PC-9 (cell line): ENCODE results near the gene CD63. TPM values are rescaled to one million over a fixed set of nuclear protein-coding genes. Genes with fewer than 3 reads are reported as not detected.

Source experiments
- BruUV-seq: library from RNA; stranded (reverse); fragments of 400-500 nt; replicated peaks from 2 replicates; lab custom pipeline; 2021; lab: Mats Ljungman, UMichigan
- CTCF ChIA-PET: fragments of 300-600 bp; sonication (Branson Sonifier 250); formaldehyde crosslinking; loops from one replicate; lab custom pipeline; 2022; ENCODE audit warnings: antibody characterized with exemption; lab: Charles Lee
- POLR2A ChIA-PET: fragments of 300-600 bp; sonication (Branson Sonifier 250); formaldehyde crosslinking; loops from one replicate; lab custom pipeline; 2022; ENCODE audit warnings: antibody characterized with exemption; ENCODE audit not compliant: unreplicated experiment; lab: Charles Lee
- DNase-seq, 2 experiments: peaks; one replicate each; pipeline versions ENCODE4 v3.0.0 to v3.0.0-alpha.2; 2015 to 2022; ENCODE audit warnings: mixed read lengths in 1 of 2
- H2AFZ ChIP-seq: fragments of 200-600 bp; sonication (generic); 2 replicates; pipeline ENCODE4 v1.8.1; 2017; ENCODE audit warnings: antibody characterized with exemption
- H3F3A ChIP-seq: fragments of 200-600 bp; sonication (generic); 2 replicates; pipeline ENCODE4 v1.8.1; 2017; ENCODE audit warnings: antibody characterized with exemption, mild to moderate bottlenecking, low read depth; ENCODE audit not compliant: insufficient read depth
- H3K27ac ChIP-seq: fragments of 200-600 bp; sonication (generic); 2 replicates; pipeline ENCODE4 v1.6.1; 2016; ENCODE audit warnings: mixed run types
- H3K27me3 ChIP-seq: fragments of 200-600 bp; sonication (generic); 2 replicates; pipeline ENCODE4 v1.6.1; 2016; ENCODE audit warnings: low read depth, mixed run types; ENCODE audit not compliant: insufficient read depth
- H3K36me3 ChIP-seq: fragments of 200-600 bp; sonication (generic); 2 replicates; pipeline ENCODE4 v1.6.1; 2016; ENCODE audit warnings: low read depth, mixed run types
- H3K4me1 ChIP-seq: fragments of 200-600 bp; sonication (generic); replicated peaks from 2 replicates; pipeline ENCODE4 v1.6.1; 2016; ENCODE audit warnings: mixed run types; ENCODE audit not compliant: insufficient read depth
- H3K4me2 ChIP-seq: fragments of 200-600 bp; sonication (generic); 2 replicates; pipeline ENCODE4 v1.6.1; 2017; ENCODE audit warnings: mixed run types
- H3K4me3 ChIP-seq: fragments of 200-600 bp; sonication (generic); 2 replicates; pipeline ENCODE4 v1.6.1; 2016; ENCODE audit warnings: mixed run types
- H3K79me2 ChIP-seq: fragments of 200-600 bp; sonication (generic); 2 replicates; pipeline ENCODE4 v1.6.1; 2017; ENCODE audit warnings: low read depth, mixed run types
- H3K9me2 ChIP-seq: fragments of 200-600 bp; sonication (generic); 2 replicates; pipeline ENCODE4 v1.8.1; 2017; ENCODE audit warnings: mild to moderate bottlenecking; ENCODE audit not compliant: insufficient read depth
- H3K9me3 ChIP-seq: fragments of 200-600 bp; sonication (generic); 2 replicates; pipeline ENCODE4 v1.8.1; 2016; ENCODE audit warnings: low read depth; ENCODE audit not compliant: insufficient read depth
- H4K20me1 ChIP-seq: fragments of 200-600 bp; sonication (generic); 2 replicates; pipeline ENCODE4 v1.8.1; 2017; ENCODE audit not compliant: insufficient read depth
- EZH2 ChIP-seq: fragments of 200-600 bp; sonication (generic); IDR thresholded peaks from 2 replicates; pipeline ENCODE4 v1.8.0; 2017; ENCODE audit warnings: antibody characterized with exemption, low read depth
- intact Hi-C: fragments of 100-400 bp; cut with micrococcal nuclease; formaldehyde crosslinking; loops from one replicate; pipeline ENCODE4 v1.10.0; 2022; ENCODE audit not compliant: unreplicated experiment
- total RNA-seq: library from RNA; stranded (reverse); gene quantifications from 2 replicates; pipeline ENCODE4 v1.2.3, GENCODE V29; 2021
- TF ChIP-seq, protein P1 (sequence below): fragments of 200-600 bp; sonication (generic); conservative IDR thresholded peaks from 2 replicates; pipeline ENCODE4 v1.6.1; 2017; ENCODE audit warnings: mixed run types, antibody characterized with exemption, mild to moderate bottlenecking, moderate library complexity

Gene CD63
- total RNA-seq, 1 experiment from 2014 or later, result 434 TPM

DNA sequence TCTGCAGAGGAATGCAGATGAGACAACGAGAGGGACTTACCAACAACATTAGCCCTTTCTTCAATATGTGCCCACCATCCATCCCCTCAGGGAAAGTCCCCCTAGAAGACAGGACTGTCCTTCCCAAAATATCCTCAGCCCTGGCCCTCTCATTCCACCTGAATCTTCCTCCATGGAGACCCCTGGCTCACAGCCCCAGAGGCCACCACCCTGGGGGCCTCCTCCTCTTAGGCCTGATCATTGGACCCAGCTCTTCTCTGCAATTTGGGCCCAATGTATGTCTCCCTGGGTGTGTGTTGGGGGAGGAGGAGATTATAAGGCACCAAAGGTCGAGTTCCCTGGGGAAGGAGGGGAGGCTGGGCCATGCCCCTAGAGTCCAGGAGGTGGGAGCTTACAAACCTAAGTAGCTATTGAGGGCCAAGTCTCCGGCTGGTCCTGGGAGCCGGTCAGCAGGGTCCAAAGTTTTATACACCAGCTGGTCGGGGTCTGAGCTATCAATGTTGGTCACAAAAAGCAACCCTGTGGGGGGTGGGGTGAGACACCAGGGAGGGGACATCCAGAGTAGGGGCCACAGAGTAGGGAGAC is 29.2 kb downstream of the CD63 start:
- no peaks in the 10 kb centered on the region for H3K4me1 ChIP-seq
- H3K27me3 ChIP-seq, result peaks cover 57% of the 10 kb centered on the region
- H3F3A ChIP-seq, result no peaks in the 10 kb centered on the region
- no peak for TF ChIP-seq EZH2
- TF ChIP-seq, protein P1, sequence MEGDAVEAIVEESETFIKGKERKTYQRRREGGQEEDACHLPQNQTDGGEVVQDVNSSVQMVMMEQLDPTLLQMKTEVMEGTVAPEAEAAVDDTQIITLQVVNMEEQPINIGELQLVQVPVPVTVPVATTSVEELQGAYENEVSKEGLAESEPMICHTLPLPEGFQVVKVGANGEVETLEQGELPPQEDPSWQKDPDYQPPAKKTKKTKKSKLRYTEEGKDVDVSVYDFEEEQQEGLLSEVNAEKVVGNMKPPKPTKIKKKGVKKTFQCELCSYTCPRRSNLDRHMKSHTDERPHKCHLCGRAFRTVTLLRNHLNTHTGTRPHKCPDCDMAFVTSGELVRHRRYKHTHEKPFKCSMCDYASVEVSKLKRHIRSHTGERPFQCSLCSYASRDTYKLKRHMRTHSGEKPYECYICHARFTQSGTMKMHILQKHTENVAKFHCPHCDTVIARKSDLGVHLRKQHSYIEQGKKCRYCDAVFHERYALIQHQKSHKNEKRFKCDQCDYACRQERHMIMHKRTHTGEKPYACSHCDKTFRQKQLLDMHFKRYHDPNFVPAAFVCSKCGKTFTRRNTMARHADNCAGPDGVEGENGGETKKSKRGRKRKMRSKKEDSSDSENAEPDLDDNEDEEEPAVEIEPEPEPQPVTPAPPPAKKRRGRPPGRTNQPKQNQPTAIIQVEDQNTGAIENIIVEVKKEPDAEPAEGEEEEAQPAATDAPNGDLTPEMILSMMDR, result no peak
- BruUV-seq, result no TSS peak
- no peaks in the 10 kb centered on the region for H4K20me1 ChIP-seq
- no peak overlapping the region for H3K4me3 ChIP-seq
- no peaks in the 10 kb centered on the region for H3K79me2 ChIP-seq
- ChIA-PET CTCF (no interaction called here), POLR2A (no interaction called here)
- H3K9me2 ChIP-seq, result no peaks in the 10 kb centered on the region
- intact Hi-C loops, result no loop called here
- H3K9me3 ChIP-seq, result no peaks in the 10 kb centered on the region
- H3K4me2 ChIP-seq, result no peak overlapping the region
- H3K27ac ChIP-seq, result no peak overlapping the region
- DNase-seq, result no peak
- H2AFZ ChIP-seq, result no peak overlapping the region
- no peaks in the 10 kb centered on the region for H3K36me3 ChIP-seq

DNA sequence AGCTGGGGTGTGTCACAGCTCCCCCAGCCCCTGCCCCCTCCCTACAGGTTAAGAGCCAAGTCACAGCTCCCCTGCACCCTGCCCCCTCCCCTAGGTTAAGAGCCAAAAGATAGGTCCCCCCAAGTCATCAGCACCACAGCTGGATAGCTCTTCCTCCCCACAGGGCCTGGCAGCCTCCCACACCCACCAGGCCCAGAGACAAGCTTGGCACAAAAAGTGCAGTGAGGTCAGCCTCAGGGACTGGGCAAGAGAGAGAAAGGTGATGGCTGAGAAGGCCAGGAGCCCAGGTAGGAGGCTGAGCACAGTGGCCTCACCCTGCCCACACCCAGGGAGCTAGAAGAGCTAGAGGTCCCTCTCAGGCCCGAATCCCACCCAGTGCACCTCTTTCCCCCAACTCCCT is 29.8 kb downstream of the CD63 start:
- Histone ChIP-seq H3K36me3 (no peaks in the 10 kb centered on the region), H3K4me1 (no peaks in the 10 kb centered on the region), H3K9me2 (no peaks in the 10 kb centered on the region), H2AFZ (no peak overlapping the region), H3K27me3 (peaks cover 53% of the 10 kb centered on the region), H3K4me2 (no peak overlapping the region), H3K27ac (no peak overlapping the region), H3K4me3 (no peak overlapping the region), H4K20me1 (no peaks in the 10 kb centered on the region), H3F3A (no peaks in the 10 kb centered on the region), H3K79me2 (no peaks in the 10 kb centered on the region), H3K9me3 (no peaks in the 10 kb centered on the region)
- no TSS peak for BruUV-seq
- no peak for TF ChIP-seq EZH2
- TF ChIP-seq, protein P1, result no peak
- POLR2A ChIA-PET, result no interaction called here
- CTCF ChIA-PET, result no interaction called here
- intact Hi-C loops, result no loop called here
- DNase-seq, result no peak

- Histone ChIP-seq H3K4me1 (no peaks in the 10 kb centered on the region), H3K27ac (no peak overlapping the region), H3K9me2 (no peaks in the 10 kb centered on the region), H3K36me3 (no peaks in the 10 kb centered on the region), H4K20me1 (no peaks in the 10 kb centered on the region), H3K79me2 (no peaks in the 10 kb centered on the region), H3K9me3 (no peaks in the 10 kb centered on the region), H3K4me3 (no peak overlapping the region), H3F3A (no peaks in the 10 kb centered on the region), H3K4me2 (no peak overlapping the region), H2AFZ (no peak overlapping the region), H3K27me3 (peaks cover 47% of the 10 kb centered on the region)
- no peak for DNase-seq
- intact Hi-C loops, result no loop called here
- CTCF ChIA-PET, result no interaction called here
- no peak for TF ChIP-seq EZH2
- TF ChIP-seq, protein P1, result no peak
- BruUV-seq, result no TSS peak
- POLR2A ChIA-PET, result no interaction called here
Measured at GRCh38 chr12:55698241-55698955, 30.4 kb downstream of the CD63 start.
